HT1080 (cell line): ENCODE data around the gene SLC31A2. TPM values are rescaled to one million over a fixed set of nuclear protein-coding genes. Genes with fewer than 3 reads are reported as not detected.
A peak's percentile ranks its signal among the peaks of the same experiment; 100 is the strongest.
"Not testable (repeated sequence)": the region's sequence is repeated elsewhere in the genome, so short reads cannot be mapped to it uniquely, and the experiment has no call there.

ENCODE experiments used
- DNase-seq: peaks from one replicate; pipeline ENCODE4 v3.0.0-alpha.2; 2015; ENCODE audit warnings: low read depth
- polyA plus RNA-seq, 2 experiments: library from polyadenylated mRNA; depleted of rRNA; stranded (reverse); fragments of >200 nt; gene quantifications; 2 replicates each; pipeline ENCODE4 v1.2.3, GENCODE V29; 2015
- total RNA-seq: library from RNA; depleted of rRNA; stranded (reverse); fragments of >200 nt; shearing (Covaris generic); gene quantifications from 2 replicates; pipeline ENCODE4 v1.2.3, GENCODE V29; 2014; rRNA removed

Gene SLC31A2
- 8.3 and 9.4 TPM in 2 replicates for total RNA-seq
- 6.9 and 8.0 TPM in 2 replicates for polyA plus RNA-seq (2015; cell fraction: cytosol; rRNA removed)
- 4.4 and 5.1 TPM in 2 replicates for polyA plus RNA-seq (2015; cell fraction: nucleus; rRNA removed)

DNA sequence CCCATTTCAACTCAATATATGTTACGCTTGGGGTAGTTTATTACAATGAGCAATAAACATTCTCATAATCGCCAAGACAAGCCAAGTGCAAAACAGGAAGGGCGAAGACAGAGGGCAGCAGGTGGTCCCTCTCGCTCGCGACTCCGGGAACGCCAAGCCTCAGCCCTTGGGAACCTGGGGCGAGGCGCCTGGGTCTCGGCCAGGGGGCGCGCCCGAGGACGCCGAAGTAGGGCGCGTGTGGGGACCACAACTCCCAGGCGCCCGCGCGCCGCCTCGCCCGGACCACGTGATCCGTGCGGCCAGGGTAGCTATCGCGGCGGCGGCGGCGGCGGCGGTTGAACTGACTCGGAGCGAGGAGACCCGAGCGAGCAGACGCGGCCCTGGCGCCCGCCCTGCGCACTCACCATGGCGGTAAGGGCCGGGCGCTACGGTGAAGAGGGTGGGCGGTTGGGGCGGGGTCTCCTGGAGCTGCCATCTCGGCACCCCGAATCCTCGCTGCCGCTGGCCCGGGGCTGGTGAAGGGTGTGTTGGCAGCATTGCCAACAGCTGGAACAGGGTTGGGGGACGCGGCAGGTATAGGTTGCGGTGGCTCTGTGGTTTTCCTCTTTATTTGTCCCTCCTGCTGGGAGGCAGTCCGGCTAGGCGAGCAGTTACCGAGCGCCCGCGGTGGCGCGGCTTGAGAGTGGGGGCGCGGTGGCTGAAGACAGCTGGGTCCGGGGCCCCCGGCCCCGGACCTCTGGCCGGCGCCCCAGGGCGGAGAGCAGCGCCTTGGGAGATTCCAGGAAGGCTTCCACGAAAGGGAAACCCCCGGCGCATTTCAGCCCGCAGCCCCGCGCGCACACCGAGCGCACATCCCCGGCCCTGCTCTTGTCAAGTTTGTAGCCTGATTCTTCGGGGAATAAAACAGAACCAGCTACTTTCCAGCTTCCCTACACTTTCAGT lies at the start of gene SLC31A2:
TSS of gene SLC31A2 (plus strand) at position 338 of the 942 bp plus-strand sequence. CDS start at position 406, 68 bp downstream.
- peak; percentile 86 for DNase-seq

GRCh38 chr9:113105345-113105744 lies 45.5 kb upstream of the SLC31A2 start:
- not testable (repeated sequence) for DNase-seq

- DNase-seq, result peak; percentile 13
Observed at GRCh38 chr9:113111065-113111951, 39.5 kb upstream of the SLC31A2 start.

- DNase-seq, result peak; percentile 20
Observed at GRCh38 chr9:113112706-113113510, 37.9 kb upstream of the SLC31A2 start.

DNA sequence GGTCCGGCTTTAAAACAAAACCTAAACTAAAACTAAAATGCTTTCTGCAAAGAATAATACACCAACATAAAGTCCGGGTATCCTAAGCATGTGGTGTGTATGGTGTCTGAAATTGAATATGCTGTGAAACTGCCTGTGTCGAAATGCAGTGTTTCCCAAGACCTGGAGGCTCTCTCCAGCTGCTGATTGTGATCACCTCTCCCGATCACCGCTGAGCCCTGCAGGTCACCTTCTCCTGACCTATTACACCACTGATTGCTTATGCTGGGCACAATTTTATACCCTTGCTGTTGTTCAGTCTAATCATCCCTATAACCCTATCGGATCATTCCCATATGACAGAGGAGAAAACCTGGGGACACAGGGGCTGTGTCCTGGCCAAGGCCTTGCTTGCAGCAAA lies 32.0 kb upstream of the SLC31A2 start:
- DNase-seq, result not testable (repeated sequence)

- DNase-seq, result no peak
Observed at GRCh38 chr9:113125386-113126035, 25.3 kb upstream of the SLC31A2 start.

- no peak for DNase-seq
Observed at GRCh38 chr9:113129466-113129865, 21.3 kb upstream of the SLC31A2 start.

DNA sequence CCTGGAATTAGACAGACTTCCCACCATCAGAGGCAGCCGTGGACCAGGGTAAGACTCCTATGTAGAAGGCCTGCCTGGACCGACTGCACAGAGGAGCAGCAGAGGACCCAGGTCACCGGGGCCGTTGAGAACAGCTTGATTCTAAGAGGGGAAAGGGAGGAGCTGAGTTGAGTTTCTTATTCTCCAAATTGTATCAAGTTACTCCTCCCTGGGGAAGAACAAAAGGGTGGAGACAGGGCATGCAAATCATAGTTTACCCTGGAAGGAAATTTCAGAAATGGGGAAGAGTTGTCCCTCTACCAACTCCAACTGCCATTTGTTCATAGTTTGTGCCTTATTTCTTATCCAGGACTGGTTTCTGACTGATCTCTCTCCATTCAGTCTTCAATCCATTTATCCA lies 20.9 kb upstream of the SLC31A2 start:
- no peak for DNase-seq

DNA sequence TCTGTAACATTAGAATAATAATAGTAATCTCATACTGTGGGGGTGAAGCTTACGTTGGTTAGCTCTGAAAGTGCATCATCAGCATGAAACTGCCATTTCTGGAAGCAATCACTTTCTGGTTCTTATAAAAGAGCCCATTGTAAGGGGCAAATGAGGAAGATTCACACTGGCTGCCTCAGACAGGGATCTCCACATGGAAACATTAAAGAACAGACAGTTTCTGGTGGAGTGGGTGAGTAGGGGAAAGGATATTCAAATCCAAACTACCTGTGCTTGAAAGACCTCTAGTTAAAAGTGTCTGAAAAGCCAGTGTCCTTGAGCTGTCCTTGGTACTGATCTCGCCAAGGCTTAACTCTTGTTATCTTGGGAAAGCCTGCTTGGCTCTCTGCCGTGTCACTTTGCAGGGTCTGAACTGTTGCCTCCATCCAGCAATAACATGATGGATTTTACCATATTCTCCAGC lies 19.1 kb upstream of the SLC31A2 start:
- no peak for DNase-seq

DNA sequence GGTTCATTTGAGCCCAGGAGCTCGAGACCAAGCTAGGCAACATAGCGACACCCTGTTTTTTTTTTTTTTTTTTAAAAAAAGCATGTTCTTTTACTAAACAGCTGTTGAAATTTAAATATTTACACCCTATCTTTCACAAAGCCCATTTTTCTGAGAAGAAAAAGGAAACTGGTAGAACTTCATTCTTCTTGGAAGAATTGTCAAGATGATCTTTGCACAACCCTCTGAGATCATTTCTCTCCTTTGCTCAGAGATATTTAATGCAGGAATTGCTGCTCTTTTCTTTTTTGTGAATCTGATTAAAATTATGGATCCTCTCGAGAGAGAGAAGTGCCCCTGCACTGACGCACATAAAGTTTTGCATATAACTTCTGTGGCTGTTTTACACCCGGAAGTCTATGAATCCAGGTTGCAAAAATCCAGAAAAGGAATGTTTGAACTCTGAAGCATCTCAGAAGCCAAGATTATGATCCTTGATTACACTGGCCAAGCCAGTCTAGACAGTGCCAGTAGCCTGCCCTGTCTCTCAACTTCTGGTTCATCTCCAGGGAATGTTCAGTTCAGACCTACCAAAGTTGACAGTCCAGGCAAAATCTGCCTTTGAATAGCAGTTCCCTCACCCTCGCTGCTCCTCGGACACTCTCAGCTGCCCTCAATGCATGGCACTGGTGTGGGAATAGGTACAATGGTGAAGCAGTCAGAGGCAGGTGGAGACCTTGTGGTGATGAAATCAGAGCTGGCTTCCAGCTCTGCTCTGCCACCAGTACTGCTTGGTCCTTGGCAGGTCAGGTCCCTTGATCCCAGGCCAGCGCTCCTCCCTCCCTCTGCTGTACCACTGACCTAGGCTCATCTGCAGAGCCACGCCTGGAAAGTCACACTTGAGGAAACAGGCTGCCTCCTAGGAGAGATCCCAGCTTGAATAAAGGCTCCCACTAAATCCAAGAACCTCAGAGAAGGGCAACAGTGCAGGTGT lies 13.3 kb upstream of the SLC31A2 start:
- DNase-seq, result no peak

- DNase-seq, result no peak
Observed at GRCh38 chr9:113138760-113139159, 12.0 kb upstream of the SLC31A2 start.

- no peak for DNase-seq
Observed at GRCh38 chr9:113139225-113139829, 11.5 kb upstream of the SLC31A2 start.

DNA sequence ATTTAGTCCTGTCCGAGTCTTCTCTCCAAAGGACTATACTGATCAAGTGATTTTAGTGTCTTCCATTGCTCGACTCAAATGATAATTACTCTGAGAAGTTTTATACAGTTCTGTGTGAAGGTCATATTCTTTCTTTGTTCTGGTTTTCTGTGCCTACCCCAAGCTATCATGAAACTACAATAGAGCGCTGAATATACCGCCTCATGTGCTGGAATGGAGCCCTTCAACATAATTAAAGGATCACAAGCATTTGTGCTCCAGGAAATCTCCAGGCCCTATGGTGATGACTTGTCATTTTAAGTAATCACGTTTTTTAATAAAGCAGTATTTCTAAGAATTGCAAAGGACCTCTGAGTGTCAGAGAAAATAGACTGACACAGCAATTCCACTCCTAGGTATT lies 10.9 kb upstream of the SLC31A2 start:
- no peak for DNase-seq

- not testable (repeated sequence) for DNase-seq
Observed at GRCh38 chr9:113140896-113141295, 9.9 kb upstream of the SLC31A2 start.

GRCh38 chr9:113143432-113144227 lies 7.2 kb upstream of the SLC31A2 start:
- DNase-seq, result no peak

DNA sequence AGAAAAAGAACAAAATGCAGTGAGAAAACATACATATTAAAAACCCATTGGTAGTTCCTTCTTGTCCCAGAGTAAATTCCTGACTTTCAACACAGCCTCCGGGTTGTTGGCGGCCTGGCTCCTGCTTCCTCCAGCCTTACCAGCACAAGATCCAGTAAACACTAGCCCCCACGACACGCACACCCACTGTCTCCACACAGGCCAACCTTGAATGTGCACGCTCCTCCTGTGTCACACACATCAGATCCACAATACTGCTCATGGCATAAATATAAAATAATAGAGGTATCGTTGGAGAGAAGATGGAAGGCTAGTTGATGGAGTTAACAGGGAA lies 2.5 kb upstream of the SLC31A2 start:
- DNase-seq, result no peak

DNA sequence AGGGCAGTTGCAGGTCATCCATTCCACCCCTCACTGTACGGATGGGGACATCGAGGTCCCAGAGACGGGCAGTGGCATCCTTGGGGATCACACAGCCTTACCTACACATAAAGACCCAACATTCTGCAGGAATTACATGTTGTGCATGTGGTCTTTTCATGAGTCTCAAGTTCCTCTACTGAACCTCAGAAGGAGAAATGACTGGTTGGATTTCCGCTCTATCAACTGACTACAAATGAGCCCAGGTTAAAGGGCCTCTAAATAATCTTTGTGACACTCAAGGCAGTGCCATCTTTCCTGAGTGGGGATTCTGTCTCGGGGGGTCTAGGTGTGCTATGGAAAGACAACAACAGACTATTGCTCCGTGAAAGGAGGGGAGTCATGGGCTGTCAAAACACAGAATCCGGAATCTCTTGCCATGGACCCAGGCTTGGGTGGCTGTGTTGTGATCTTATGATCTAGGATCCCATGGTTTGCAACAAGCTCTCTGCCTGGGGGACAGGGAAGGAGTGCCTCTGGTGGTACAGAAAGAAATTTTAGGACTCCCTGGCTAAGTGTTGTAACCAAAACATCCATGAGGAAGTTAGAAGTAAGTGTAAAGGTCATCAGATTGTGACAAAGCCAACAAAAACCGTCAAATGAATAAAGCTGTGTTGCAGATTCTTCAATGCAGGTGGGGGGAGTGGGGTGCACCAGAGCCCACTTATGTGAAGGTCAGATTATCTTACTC lies 1.9 kb upstream of the SLC31A2 start:
- DNase-seq, result no peak
